ENCODE data around the gene RPS6KA3. TPM values are rescaled to one million over a fixed set of nuclear protein-coding genes. Genes with fewer than 3 reads are reported as not detected.

The RPS6KA3 gene
- 10 to 100 TPM; 27.7 to 27.9 TPM for total RNA-seq

DNA sequence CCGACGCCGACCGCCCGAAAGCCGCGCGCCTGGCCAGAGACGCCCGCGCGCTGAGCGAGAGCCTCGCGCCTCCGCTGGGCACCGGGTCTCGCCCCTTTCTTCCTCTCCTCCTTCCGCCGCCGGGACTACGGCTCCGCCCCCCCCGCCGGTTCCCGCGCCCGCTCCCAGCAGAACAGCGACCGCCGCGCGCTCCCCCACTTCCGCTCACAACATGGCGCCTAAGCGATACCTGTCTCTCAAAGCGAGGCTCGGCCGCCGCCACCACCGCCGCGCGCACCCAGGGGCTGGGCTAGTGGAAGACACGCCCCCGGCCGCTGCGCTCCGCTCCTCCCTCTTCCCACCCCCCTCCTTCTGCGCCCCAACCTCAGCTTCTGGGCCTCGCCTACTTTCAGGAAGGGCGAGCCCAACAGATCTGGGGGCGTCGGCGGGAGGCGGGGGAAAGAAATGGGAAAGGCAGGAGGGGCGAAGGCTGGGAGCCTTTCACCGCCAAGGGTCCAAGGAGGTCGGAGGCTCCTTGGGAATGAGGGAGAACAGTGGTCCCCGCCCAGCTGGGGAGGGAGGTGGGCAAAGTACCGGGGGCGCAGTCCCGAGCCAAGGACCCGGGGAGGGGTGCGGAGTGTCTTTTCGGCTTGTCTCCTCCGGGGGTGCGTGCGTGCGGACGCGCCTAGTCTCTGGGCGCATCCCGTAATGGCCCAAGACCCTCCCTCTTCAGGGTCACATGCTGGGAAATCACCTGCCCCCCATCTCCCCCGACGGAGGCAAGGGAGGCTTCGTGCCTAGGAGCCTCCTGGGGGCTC is at the start of gene RPS6KA3:
Gene RPS6KA3 (minus strand): TSS at position 100 of the 797 bp plus-strand sequence. CDS start 277 bp downstream, outside the sequence.
- Mint-ChIP-seq H3K27me3 (ENCODE audit: low read depth) (no peaks in the 10 kb centered on the region), H3K9me3 (no peaks in the 10 kb centered on the region), H3K36me3 (ENCODE audit: low read depth) (no peaks in the 10 kb centered on the region), H3K27ac (peak within 1 kb of the TSS; percentile 91), H3K4me1 (ENCODE audit: low read depth) (peaks cover 21% of the 10 kb centered on the region), H3K4me3 (peak within 1 kb of the TSS; percentile 84)
- intact Hi-C loops (cut with micrococcal nuclease), result loop anchor here (2.0 to 10.0 kb wide), 5 partner anchors 42 to 1108 kb away; partner anchors contain the start of gene CNKSR2
- peak; percentile 91 for DNase-seq
- CTCF ChIA-PET, result no interaction called here

DNA sequence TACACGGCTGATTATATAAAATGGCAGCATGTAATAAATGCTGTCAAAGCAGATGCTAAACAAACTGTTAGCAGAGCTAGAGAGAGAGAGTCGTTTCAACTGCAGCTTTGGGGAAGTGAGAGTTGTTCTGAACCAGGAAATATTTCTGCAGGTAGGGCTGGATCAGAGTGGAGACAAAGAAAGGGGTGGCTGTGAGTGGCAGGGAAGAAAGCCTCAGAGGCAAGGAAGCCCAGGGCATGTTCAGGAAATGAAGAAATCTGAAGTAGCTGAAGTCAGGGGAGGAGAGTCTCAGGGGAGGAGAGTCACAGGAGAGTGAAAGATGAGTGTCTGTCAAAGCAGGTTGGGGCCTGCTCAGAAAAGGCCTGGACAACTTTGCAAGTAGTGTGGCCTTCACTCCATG is 48.4 kb upstream of the RPS6KA3 start:
- no peaks in the 10 kb centered on the region for H3K9me3 Mint-ChIP-seq
- H3K27me3 Mint-ChIP-seq (ENCODE audit: low read depth), result no peaks in the 10 kb centered on the region
- H3K36me3 Mint-ChIP-seq (ENCODE audit: low read depth), result no peaks in the 10 kb centered on the region
- H3K4me1 Mint-ChIP-seq (ENCODE audit: low read depth), result peaks cover 12% of the 10 kb centered on the region
- intact Hi-C loops (cut with micrococcal nuclease), result no loop called here
- DNase-seq, result no peak
- no peak overlapping the region for H3K4me3 Mint-ChIP-seq
- no peak overlapping the region for H3K27ac Mint-ChIP-seq
- CTCF ChIA-PET, result no interaction called here

DNA sequence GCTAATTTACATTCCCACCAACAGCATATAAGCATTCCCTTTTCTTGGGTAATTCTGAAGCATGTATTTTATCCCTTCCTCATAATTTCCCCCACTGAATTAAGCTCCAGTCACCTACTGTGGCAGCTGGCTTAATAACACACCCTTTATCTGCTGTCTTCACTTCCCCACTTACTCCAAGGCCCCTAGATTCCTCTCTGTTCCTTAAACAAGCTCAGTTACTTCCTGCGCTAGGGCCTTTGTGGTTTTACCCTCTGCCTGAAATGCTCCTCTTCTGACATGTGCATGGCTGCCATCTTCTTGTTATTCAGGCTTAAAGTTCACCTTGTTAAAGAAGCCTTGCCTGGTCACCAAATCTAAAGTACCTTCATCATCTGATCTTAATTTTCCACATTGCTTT is 47.2 kb upstream of the RPS6KA3 start:
- Mint-ChIP-seq H3K9me3 (no peaks in the 10 kb centered on the region), H3K27ac (no peak overlapping the region), H3K4me1 (ENCODE audit: low read depth) (peaks cover 12% of the 10 kb centered on the region), H3K27me3 (ENCODE audit: low read depth) (no peaks in the 10 kb centered on the region), H3K4me3 (no peak overlapping the region), H3K36me3 (ENCODE audit: low read depth) (no peaks in the 10 kb centered on the region)
- intact Hi-C loops (cut with micrococcal nuclease), result no loop called here
- DNase-seq, result no peak
- CTCF ChIA-PET, result no interaction called here

DNA sequence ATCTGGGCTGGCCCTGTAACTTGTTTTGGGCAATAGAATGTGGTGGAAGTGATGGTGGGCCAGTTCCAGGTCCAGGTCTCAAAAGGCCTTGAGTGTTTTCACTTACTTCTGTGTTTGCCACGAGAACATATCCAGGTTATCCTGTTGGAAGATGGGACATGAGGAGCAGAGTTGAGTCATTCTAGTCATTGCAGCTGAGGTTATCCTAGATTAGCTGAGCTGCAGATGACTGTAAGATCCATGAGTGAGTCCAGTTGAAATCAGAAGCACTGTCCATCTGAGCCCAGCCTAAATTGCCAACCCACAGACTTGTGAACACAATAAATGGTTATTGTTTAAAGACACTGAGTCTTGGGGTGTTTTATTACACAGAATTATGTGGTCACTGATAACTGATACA is 45.3 kb upstream of the RPS6KA3 start:
- Mint-ChIP-seq H3K36me3 (ENCODE audit: low read depth) (no peaks in the 10 kb centered on the region), H3K4me3 (no peak overlapping the region), H3K4me1 (ENCODE audit: low read depth) (peaks cover 12% of the 10 kb centered on the region), H3K27ac (no peak overlapping the region), H3K27me3 (ENCODE audit: low read depth) (no peaks in the 10 kb centered on the region), H3K9me3 (no peaks in the 10 kb centered on the region)
- DNase-seq, result no peak
- intact Hi-C loops (cut with micrococcal nuclease), result no loop called here
- CTCF ChIA-PET, result no interaction called here

DNA sequence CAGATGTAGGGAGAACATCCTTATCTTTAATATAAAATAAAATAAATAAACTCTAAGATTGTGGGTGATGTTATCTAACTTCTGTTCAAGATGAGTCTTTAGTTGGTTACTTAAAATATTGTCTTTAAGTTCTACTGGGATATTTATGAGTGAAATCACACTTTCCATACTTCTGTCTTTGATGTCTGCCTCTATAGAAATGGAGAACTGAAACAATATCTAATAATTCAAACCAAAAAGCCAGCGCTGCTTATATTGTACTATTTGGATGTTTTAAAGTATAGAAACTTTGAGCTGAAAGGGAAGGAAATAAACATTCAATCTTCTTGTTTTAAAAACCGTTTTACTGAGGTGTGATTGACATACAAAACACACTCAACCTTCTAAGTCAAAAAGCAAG is 44.8 kb upstream of the RPS6KA3 start:
- intact Hi-C loops (cut with micrococcal nuclease), result no loop called here
- Mint-ChIP-seq H3K27ac (no peak overlapping the region), H3K36me3 (ENCODE audit: low read depth) (no peaks in the 10 kb centered on the region), H3K4me1 (ENCODE audit: low read depth) (peaks cover 12% of the 10 kb centered on the region), H3K9me3 (no peaks in the 10 kb centered on the region), H3K4me3 (no peak overlapping the region), H3K27me3 (ENCODE audit: low read depth) (no peaks in the 10 kb centered on the region)
- DNase-seq, result no peak
- CTCF ChIA-PET, result no interaction called here

DNA sequence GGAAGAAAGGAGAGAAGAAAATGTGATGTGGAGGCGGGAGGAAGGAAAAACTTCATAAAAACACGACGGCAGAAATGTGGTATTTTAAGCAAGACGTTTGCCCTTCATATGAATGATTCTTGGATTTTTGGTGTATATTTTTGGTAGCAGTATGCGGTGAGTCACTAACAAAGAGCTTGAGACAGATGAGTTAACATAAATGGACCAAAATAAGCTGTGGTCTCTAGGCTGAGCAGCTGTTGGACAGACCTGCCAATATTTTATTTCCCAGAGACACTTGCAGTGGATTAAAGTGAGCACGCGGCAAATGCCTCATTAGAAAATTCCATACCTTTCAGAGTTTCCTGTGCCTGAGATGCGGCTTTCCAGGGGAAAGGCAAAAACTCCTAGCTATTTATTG is 43.1 kb upstream of the RPS6KA3 start:
- Mint-ChIP-seq H3K4me1 (ENCODE audit: low read depth) (peaks cover 3% of the 10 kb centered on the region), H3K36me3 (ENCODE audit: low read depth) (no peaks in the 10 kb centered on the region), H3K27me3 (ENCODE audit: low read depth) (no peaks in the 10 kb centered on the region), H3K27ac (no peak overlapping the region), H3K4me3 (no peak overlapping the region), H3K9me3 (no peaks in the 10 kb centered on the region)
- DNase-seq, result no peak
- intact Hi-C loops (cut with micrococcal nuclease), result no loop called here
- CTCF ChIA-PET, result no interaction called here

DNA sequence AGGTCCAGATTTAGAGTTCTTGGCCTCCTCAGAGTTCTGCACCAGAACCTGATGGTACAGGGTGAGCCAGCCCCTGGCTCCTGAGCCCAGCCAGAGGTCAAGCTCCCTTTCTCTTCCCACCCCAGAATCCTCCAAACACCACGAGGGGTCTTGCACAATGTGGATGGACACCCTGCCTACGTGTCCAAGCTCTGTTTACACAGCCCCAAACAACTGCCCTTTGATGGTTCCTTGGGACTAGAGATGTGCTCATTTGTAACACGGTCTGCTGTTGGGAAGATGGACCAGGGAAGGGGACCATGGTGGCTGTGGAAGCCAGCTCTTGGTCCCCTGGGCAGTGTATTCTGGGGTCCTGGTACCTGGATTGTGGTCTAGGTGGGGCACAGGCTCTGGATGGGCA is 40.0 kb upstream of the RPS6KA3 start:
- H3K4me3 Mint-ChIP-seq, result no peak overlapping the region
- CTCF ChIA-PET, result no interaction called here
- no peaks in the 10 kb centered on the region for H3K27me3 Mint-ChIP-seq (ENCODE audit: low read depth)
- H3K4me1 Mint-ChIP-seq (ENCODE audit: low read depth), result no peaks in the 10 kb centered on the region
- intact Hi-C loops (cut with micrococcal nuclease), result no loop called here
- DNase-seq, result no peak
- H3K36me3 Mint-ChIP-seq (ENCODE audit: low read depth), result no peaks in the 10 kb centered on the region
- no peaks in the 10 kb centered on the region for H3K9me3 Mint-ChIP-seq
- H3K27ac Mint-ChIP-seq, result no peak overlapping the region

DNA sequence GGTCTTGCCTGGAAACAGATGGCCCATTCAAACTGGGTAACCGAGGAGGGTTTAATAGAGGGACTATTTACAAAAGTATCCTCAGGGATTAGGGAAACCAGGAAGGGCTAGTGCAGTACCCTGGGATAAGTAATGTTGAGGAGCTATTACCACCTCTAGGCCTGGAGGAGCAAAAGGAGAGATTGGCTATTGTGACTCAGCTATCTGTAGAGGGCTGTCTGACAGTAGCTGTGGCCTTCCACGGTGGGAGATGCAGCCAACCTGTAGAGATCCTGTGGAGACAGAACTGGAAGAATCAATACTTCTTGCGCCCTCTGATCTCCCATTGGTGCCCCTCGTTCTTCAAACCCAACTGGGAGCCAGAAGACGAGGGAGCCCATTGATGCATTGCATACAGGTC is 34.1 kb upstream of the RPS6KA3 start:
- CTCF ChIA-PET, result interaction anchor here (1.1 kb wide), 1 partner anchor 12 kb away, joined by 4 read pairs; no protein-coding TSS in a partner anchor
- H3K9me3 Mint-ChIP-seq, result no peaks in the 10 kb centered on the region
- no peaks in the 10 kb centered on the region for H3K27me3 Mint-ChIP-seq (ENCODE audit: low read depth)
- intact Hi-C loops (cut with micrococcal nuclease), result no loop called here
- DNase-seq, result no peak
- H3K36me3 Mint-ChIP-seq (ENCODE audit: low read depth), result no peaks in the 10 kb centered on the region
- peaks cover 4% of the 10 kb centered on the region for H3K4me1 Mint-ChIP-seq (ENCODE audit: low read depth)
- H3K4me3 Mint-ChIP-seq, result no peak overlapping the region
- no peak overlapping the region for H3K27ac Mint-ChIP-seq

DNA sequence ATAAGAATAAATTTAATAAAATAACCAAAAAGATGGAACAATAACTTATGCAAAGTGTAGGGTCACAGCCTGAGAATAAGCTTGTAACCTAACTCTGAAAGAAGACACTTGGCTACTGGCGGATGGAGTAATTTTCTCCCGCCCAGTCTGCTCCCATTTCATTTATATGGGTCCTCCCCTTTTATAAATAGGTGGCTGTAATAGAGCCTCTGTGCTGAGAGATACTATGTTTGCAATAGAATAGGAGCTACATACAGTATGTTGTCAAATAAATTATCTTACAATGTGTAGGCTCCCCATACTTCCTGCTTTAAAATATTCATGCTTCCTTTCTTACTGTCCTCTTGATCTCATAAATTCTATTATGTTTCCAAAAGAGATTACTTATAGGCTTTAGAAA is 28.2 kb upstream of the RPS6KA3 start:
- Mint-ChIP-seq H3K27me3 (ENCODE audit: low read depth) (no peaks in the 10 kb centered on the region), H3K4me1 (ENCODE audit: low read depth) (peaks cover 4% of the 10 kb centered on the region), H3K9me3 (no peaks in the 10 kb centered on the region), H3K27ac (no peak overlapping the region), H3K36me3 (ENCODE audit: low read depth) (no peaks in the 10 kb centered on the region), H3K4me3 (no peak overlapping the region)
- CTCF ChIA-PET, result no interaction called here
- no peak for DNase-seq
- intact Hi-C loops (cut with micrococcal nuclease), result no loop called here

DNA sequence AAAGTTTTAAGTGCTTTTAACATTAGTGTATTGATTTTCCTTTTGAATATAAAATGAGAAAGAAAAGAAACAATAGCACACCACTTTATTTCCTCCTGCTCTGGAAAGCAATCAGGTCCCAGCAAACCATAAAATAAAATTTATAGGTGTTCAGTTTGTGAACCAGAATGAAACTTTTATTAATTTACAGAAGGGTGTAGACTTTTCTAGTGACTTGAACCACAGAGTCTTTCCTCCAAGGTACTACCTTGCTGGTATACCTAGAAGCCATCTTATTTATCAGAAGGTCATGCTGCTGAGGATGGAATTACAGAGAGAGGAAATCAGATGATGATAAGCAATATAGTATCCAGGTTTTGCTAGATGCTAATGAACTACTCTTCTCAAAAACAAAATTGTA is 27.6 kb upstream of the RPS6KA3 start:
- DNase-seq, result no peak
- CTCF ChIA-PET, result no interaction called here
- Mint-ChIP-seq H3K27ac (no peak overlapping the region), H3K4me3 (no peak overlapping the region), H3K9me3 (no peaks in the 10 kb centered on the region), H3K36me3 (ENCODE audit: low read depth) (no peaks in the 10 kb centered on the region), H3K27me3 (ENCODE audit: low read depth) (no peaks in the 10 kb centered on the region), H3K4me1 (ENCODE audit: low read depth) (peaks cover 4% of the 10 kb centered on the region)
- intact Hi-C loops (cut with micrococcal nuclease), result no loop called here

DNA sequence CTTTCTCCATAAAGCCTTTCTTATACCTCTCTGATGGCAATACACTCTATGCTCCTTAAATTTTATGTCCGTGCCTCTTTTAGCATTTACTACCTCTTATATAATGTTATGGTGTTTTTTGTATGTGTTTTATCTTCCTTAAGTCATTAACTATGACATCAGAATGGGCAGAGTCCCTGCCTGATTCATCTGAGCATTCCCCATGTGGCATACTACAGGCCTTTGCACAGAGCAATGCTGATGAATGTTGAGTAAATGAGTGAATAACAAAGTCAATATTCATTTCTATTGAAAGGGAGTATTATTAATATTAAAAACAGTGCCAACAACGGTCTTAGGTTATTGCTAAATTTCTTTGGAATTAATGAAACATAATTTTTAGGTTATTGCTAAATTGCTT is 18.8 kb upstream of the RPS6KA3 start:
- DNase-seq, result no peak
- H3K9me3 Mint-ChIP-seq, result no peaks in the 10 kb centered on the region
- H3K36me3 Mint-ChIP-seq (ENCODE audit: low read depth), result no peaks in the 10 kb centered on the region
- no peak overlapping the region for H3K4me3 Mint-ChIP-seq
- no peaks in the 10 kb centered on the region for H3K27me3 Mint-ChIP-seq (ENCODE audit: low read depth)
- no peaks in the 10 kb centered on the region for H3K4me1 Mint-ChIP-seq (ENCODE audit: low read depth)
- no peak overlapping the region for H3K27ac Mint-ChIP-seq
- intact Hi-C loops (cut with micrococcal nuclease), result no loop called here
- CTCF ChIA-PET, result no interaction called here

DNA sequence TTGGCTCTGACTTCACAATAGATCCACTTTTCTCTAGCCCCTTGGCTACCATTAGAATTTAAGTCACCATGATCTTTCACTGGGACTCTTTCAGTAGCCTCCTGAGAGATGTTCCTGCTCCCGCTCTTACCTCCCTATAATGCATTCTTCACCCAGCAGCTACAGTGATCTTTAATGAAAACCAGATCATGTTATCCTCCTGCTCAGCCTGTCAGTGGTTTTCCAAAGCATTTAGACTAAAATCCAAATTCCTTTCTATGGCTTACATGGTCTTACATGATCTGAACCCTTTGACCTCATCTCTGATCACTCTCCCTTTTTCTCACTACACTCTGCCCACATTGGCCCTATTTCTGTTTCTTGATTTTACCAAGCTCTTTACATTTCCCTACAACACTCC is 18.3 kb upstream of the RPS6KA3 start:
- CTCF ChIA-PET, result no interaction called here
- intact Hi-C loops (cut with micrococcal nuclease), result no loop called here
- Mint-ChIP-seq H3K27ac (no peak overlapping the region), H3K27me3 (ENCODE audit: low read depth) (no peaks in the 10 kb centered on the region), H3K4me3 (no peak overlapping the region), H3K9me3 (no peaks in the 10 kb centered on the region), H3K36me3 (ENCODE audit: low read depth) (no peaks in the 10 kb centered on the region), H3K4me1 (ENCODE audit: low read depth) (no peaks in the 10 kb centered on the region)
- no peak for DNase-seq

DNA sequence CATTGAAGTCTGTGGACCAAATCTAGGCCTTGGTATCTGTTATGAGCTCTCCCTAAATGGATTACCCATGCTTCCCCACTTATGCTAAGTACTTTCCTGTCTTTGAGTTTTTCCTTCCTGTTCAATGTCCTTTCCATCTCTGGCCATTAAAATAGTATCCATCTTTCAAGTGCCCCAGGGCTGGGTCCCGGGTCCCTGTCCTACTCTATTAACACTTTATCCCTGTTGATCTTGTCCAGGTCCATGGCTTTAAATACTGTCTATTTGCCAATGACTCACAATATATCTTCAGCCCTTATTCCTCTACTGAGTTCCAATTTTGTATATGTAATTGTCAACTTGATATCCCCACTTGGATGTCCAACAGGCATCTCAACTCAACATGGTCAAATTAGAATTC is 17.7 kb upstream of the RPS6KA3 start:
- intact Hi-C loops (cut with micrococcal nuclease), result no loop called here
- H3K4me3 Mint-ChIP-seq, result no peak overlapping the region
- no peaks in the 10 kb centered on the region for H3K4me1 Mint-ChIP-seq (ENCODE audit: low read depth)
- no peaks in the 10 kb centered on the region for H3K27me3 Mint-ChIP-seq (ENCODE audit: low read depth)
- CTCF ChIA-PET, result no interaction called here
- no peaks in the 10 kb centered on the region for H3K9me3 Mint-ChIP-seq
- H3K36me3 Mint-ChIP-seq (ENCODE audit: low read depth), result no peaks in the 10 kb centered on the region
- DNase-seq, result no peak
- no peak overlapping the region for H3K27ac Mint-ChIP-seq
